ENCODE data around the gene FOSL1. TPM values are rescaled to one million over a fixed set of nuclear protein-coding genes. Genes with fewer than 3 reads are reported as not detected.

The FOSL1 gene
- total and polyA plus RNA-seq, 2 experiments from 2014 or later, result 14.6 to 17.1 TPM

GRCh38 chr11:65844231-65844872 is 55.8 kb downstream of the FOSL1 start:
- Histone ChIP-seq H3K9me2 (ENCODE audit: insufficient read depth) (no peaks in the 10 kb centered on the region), H3K4me1 (ENCODE audit: insufficient read depth) (no peaks in the 10 kb centered on the region; the same call in 1 of the 2 replicates), H4K20me1 (replicated peaks; ENCODE audit: insufficient read depth) (no peaks in the 10 kb centered on the region; the same call in 1 of the 2 replicates), H3F3A (replicated peaks; ENCODE audit: low read depth) (no peaks in the 10 kb centered on the region; the same call in 1 of the 2 replicates), H3K36me3 (ENCODE audit: insufficient read depth) (no peaks in the 10 kb centered on the region), H3K4me3 (no peak overlapping the region), H3K79me2 (replicated peaks; ENCODE audit: insufficient read depth) (no peaks in the 10 kb centered on the region), H3K27ac (ENCODE audit: low read depth) (no peak overlapping the region), H3K27me3 (ENCODE audit: insufficient read depth) (no peaks in the 10 kb centered on the region), H3K4me2 (no peak overlapping the region), H2AFZ (no peak overlapping the region)
- Mint-ChIP-seq H3K36me3 (ENCODE audit: low read depth) (no peaks in the 10 kb centered on the region), H3K4me1 (no peaks in the 10 kb centered on the region), H3K27me3 (ENCODE audit: insufficient read depth, low read depth, poor library complexity) (peaks cover 7% of the 10 kb centered on the region), H3K27ac (no peak overlapping the region), H3K9me3 (no peaks in the 10 kb centered on the region), H3K4me3 (no peak overlapping the region)
- TF ChIP-seq POLR2AphosphoS5 (IDR thresholded peaks at IDR 0.05; ENCODE audit: low read depth) (no peak), CREB1 (CRISPR knock-in tag; IDR thresholded peaks at IDR 0.05; ENCODE audit: low read depth) (no peak), ZNF331 (CRISPR knock-in tag; IDR thresholded peaks at IDR 0.05; ENCODE audit: low read depth) (no peak), EZH2phosphoT487 (IDR thresholded peaks at IDR 0.05; ENCODE audit: unreplicated experiment) (no peak), ZNF114 (CRISPR knock-in tag; IDR thresholded peaks at IDR 0.05) (no peak), EZH2 (IDR thresholded peaks at IDR 0.05; ENCODE audit: low read depth, unreplicated experiment) (no peak), ZNF462 (CRISPR knock-in tag; IDR thresholded peaks at IDR 0.05) (no peak), STAT1 (IDR thresholded peaks at IDR 0.05; ENCODE audit: unreplicated experiment) (no peak), NANOG (IDR thresholded peaks at IDR 0.05; ENCODE audit: borderline replicate concordance) (no peak), JUNB (IDR thresholded peaks at IDR 0.05; ENCODE audit: unreplicated experiment) (no peak)
- TF ChIP-seq, protein P1, sequence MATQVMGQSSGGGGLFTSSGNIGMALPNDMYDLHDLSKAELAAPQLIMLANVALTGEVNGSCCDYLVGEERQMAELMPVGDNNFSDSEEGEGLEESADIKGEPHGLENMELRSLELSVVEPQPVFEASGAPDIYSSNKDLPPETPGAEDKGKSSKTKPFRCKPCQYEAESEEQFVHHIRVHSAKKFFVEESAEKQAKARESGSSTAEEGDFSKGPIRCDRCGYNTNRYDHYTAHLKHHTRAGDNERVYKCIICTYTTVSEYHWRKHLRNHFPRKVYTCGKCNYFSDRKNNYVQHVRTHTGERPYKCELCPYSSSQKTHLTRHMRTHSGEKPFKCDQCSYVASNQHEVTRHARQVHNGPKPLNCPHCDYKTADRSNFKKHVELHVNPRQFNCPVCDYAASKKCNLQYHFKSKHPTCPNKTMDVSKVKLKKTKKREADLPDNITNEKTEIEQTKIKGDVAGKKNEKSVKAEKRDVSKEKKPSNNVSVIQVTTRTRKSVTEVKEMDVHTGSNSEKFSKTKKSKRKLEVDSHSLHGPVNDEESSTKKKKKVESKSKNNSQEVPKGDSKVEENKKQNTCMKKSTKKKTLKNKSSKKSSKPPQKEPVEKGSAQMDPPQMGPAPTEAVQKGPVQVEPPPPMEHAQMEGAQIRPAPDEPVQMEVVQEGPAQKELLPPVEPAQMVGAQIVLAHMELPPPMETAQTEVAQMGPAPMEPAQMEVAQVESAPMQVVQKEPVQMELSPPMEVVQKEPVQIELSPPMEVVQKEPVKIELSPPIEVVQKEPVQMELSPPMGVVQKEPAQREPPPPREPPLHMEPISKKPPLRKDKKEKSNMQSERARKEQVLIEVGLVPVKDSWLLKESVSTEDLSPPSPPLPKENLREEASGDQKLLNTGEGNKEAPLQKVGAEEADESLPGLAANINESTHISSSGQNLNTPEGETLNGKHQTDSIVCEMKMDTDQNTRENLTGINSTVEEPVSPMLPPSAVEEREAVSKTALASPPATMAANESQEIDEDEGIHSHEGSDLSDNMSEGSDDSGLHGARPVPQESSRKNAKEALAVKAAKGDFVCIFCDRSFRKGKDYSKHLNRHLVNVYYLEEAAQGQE (IDR thresholded peaks at IDR 0.05; ENCODE audit: unreplicated experiment), result no peak
- TF ChIP-seq, protein P2, sequence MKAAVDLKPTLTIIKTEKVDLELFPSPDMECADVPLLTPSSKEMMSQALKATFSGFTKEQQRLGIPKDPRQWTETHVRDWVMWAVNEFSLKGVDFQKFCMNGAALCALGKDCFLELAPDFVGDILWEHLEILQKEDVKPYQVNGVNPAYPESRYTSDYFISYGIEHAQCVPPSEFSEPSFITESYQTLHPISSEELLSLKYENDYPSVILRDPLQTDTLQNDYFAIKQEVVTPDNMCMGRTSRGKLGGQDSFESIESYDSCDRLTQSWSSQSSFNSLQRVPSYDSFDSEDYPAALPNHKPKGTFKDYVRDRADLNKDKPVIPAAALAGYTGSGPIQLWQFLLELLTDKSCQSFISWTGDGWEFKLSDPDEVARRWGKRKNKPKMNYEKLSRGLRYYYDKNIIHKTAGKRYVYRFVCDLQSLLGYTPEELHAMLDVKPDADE (IDR thresholded peaks at IDR 0.05), result no peak
- TF ChIP-seq, protein P3, sequence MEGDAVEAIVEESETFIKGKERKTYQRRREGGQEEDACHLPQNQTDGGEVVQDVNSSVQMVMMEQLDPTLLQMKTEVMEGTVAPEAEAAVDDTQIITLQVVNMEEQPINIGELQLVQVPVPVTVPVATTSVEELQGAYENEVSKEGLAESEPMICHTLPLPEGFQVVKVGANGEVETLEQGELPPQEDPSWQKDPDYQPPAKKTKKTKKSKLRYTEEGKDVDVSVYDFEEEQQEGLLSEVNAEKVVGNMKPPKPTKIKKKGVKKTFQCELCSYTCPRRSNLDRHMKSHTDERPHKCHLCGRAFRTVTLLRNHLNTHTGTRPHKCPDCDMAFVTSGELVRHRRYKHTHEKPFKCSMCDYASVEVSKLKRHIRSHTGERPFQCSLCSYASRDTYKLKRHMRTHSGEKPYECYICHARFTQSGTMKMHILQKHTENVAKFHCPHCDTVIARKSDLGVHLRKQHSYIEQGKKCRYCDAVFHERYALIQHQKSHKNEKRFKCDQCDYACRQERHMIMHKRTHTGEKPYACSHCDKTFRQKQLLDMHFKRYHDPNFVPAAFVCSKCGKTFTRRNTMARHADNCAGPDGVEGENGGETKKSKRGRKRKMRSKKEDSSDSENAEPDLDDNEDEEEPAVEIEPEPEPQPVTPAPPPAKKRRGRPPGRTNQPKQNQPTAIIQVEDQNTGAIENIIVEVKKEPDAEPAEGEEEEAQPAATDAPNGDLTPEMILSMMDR (conservative IDR thresholded peaks at IDR 0.05; ENCODE audit: low read depth in 2 of 2), result no peak
- no peak for ATAC-seq
- no peak for DNase-seq (ENCODE audit: low spot score)

Measured in GM23338 (cell line).